A549 (cell line): ENCODE results near the gene COQ4. TPM values are rescaled to one million over a fixed set of nuclear protein-coding genes. Genes with fewer than 3 reads are reported as not detected.

Source experiments
- ATAC-seq, 2 experiments: fragments of 200-7000 bp in 1 of 2; fragments of >200 bp in 1 of 2; cut with Nextera tagmentation in 1 of 2; cut with Tn5 transposase in 1 of 2; 3 replicates each; pipeline versions ENCODE4 v1.8.0 to v1.9.1; 2018 to 2020; ENCODE audit warnings: mild to moderate bottlenecking in 1 of 2, moderate library complexity in 1 of 2
- CTCF ChIA-PET: fragments of 300-600 bp; sonication (Branson Sonifier 250); formaldehyde crosslinking; extraction: SDS; loops from one replicate; lab custom pipeline; 2021; ENCODE audit warnings: antibody characterized with exemption, inconsistent platforms; lab: Yijun Ruan, JAX
- POLR2A ChIA-PET: fragments of 350-600 bp; formaldehyde crosslinking; extraction: SDS; loops from one replicate; lab custom pipeline; 2021; ENCODE audit warnings: antibody characterized with exemption, inconsistent platforms; lab: Yijun Ruan, JAX
- DNase-seq, 2 experiments: peaks; one replicate each; pipeline versions ENCODE4 v3.0.0 to v3.0.0-alpha.2; 2011 to 2016; ENCODE audit warnings: low read depth in 1 of 2, low spot score in 1 of 2
- FAIRE-seq: peaks from 2 replicates; lab custom pipeline; 2011; peaks lifted over from hg19 to GRCh38; lab: Jason Lieb, UNC
- H3K27ac ChIP-seq, 2 experiments: fragments of >200 bp; sonication (Bioruptor Twin); formaldehyde crosslinking; 3 replicates each; pipeline ENCODE4 v1.5.1; 2016 to 2017
- H3K4me1 ChIP-seq: fragments of >200 bp; sonication (Bioruptor Twin); formaldehyde crosslinking; 3 replicates; pipeline ENCODE4 v1.6.1; 2016
- H3K4me2 ChIP-seq: fragments of >200 bp; sonication (Bioruptor Twin); formaldehyde crosslinking; 3 replicates; pipeline ENCODE4 v1.6.1; 2016
- H3K4me3 ChIP-seq: fragments of >200 bp; sonication (Bioruptor Twin); formaldehyde crosslinking; 3 replicates; pipeline ENCODE4 v1.5.1; 2016
- H3K9me3 ChIP-seq: fragments of >200 bp; sonication (Bioruptor Twin); formaldehyde crosslinking; 3 replicates; pipeline ENCODE4 v1.6.1; 2016
- BHLHE40 ChIP-seq: IDR thresholded peaks from 2 replicates; pipeline ENCODE4 v1.6.1; 2012; ENCODE audit warnings: low read depth, low read length, inconsistent platforms
- CHD4 ChIP-seq: fragments of 200-600 bp; sonication (generic); IDR thresholded peaks from 2 replicates; pipeline ENCODE4 v1.6.1; 2016; ENCODE audit warnings: antibody characterized with exemption, mild to moderate bottlenecking, borderline replicate concordance
- FOSB ChIP-seq: fragments of 250-450 bp; sonication (Bioruptor Pico); IDR thresholded peaks from 2 replicates; pipeline ENCODE4 v1.5.0; 2020; ENCODE audit warnings: mild to moderate bottlenecking, moderate library complexity
- FOXS1 ChIP-seq: fragments of 250-450 bp; sonication (Bioruptor Pico); IDR thresholded peaks from 2 replicates; pipeline ENCODE4 v1.5.0; 2020; ENCODE audit warnings: mild to moderate bottlenecking, moderate library complexity
- GATA3 ChIP-seq: IDR thresholded peaks from 2 replicates; pipeline ENCODE4 v1.6.1; 2012; ENCODE audit warnings: borderline replicate concordance
- HOXA7 ChIP-seq: fragments of 250-450 bp; sonication (Bioruptor Pico); IDR thresholded peaks from 2 replicates; pipeline ENCODE4 v1.5.0; 2020; ENCODE audit warnings: mild to moderate bottlenecking, moderate library complexity
- JUNB ChIP-seq: fragments of >200 bp; sonication (Bioruptor Twin); formaldehyde crosslinking; IDR thresholded peaks from 2 replicates; pipeline ENCODE4 v1.6.1; 2016
- KDM5A ChIP-seq: fragments of 200-600 bp; sonication (generic); IDR thresholded peaks from 2 replicates; pipeline ENCODE4 v1.6.1; 2016; ENCODE audit warnings: antibody characterized with exemption, mild to moderate bottlenecking
- NR3C1 ChIP-seq: fragments of >200 bp; sonication (Bioruptor Twin); formaldehyde crosslinking; IDR thresholded peaks from 3 replicates; pipeline ENCODE4 v1.6.1; 2017
- POLR2A ChIP-seq: IDR thresholded peaks from 2 replicates; pipeline ENCODE4 v1.6.1; 2012; ENCODE audit warnings: mild to moderate bottlenecking, low read length
- TFCP2L1 ChIP-seq: fragments of 250-450 bp; sonication (Bioruptor Pico); IDR thresholded peaks from 2 replicates; pipeline ENCODE4 v1.5.0; 2021; ENCODE audit warnings: mild to moderate bottlenecking
- ZC3H11A ChIP-seq: fragments of 450-650 bp; IDR thresholded peaks from 2 replicates; pipeline ENCODE4 v1.6.1; 2014; ENCODE audit warnings: antibody characterized with exemption, mild to moderate bottlenecking
- ZSCAN20 ChIP-seq: fragments of 250-450 bp; sonication (Bioruptor Pico); IDR thresholded peaks from 2 replicates; pipeline ENCODE4 v1.8.0; 2022; ENCODE audit warnings: mild to moderate bottlenecking, moderate library complexity
- WGBS: methylation state at CpG from one replicate; pipeline ENCODE4 v1.1.6; 2017; ENCODE audit errors: missing lambda C conversion rate; 5-methylcytosine and 5-hydroxymethylcytosine counted together
- polyA plus RNA-seq, 4 experiments: library from polyadenylated mRNA; depleted of rRNA in 3 of 4; stranded (reverse); fragments of >200 nt; fragmentation: RNase III in 1 of 4; extraction: RNeasy Plus Mini Kit Qiagen cat#74134 plus additional on column Dnase treatment in 1 of 4; gene quantifications; 2 replicates in 3 of 4; 3 replicates in 1 of 4; pipeline ENCODE4 v1.2.3, GENCODE V29; 2011 to 2017
- TF ChIP-seq, protein P1 (sequence below): fragments of >200 bp; sonication (Bioruptor Twin); formaldehyde crosslinking; IDR thresholded peaks from 3 replicates; pipeline ENCODE4 v1.5.1; 2016
- TF ChIP-seq, protein P2 (sequence below): fragments of 150-350 bp; IDR thresholded peaks from 2 replicates; pipeline ENCODE4 v1.6.1; 2014; ENCODE audit warnings: low read depth, mild to moderate bottlenecking, low read length
- TF ChIP-seq, protein P3 (sequence below): IDR thresholded peaks from 2 replicates; pipeline ENCODE4 v1.6.1; 2012
- TF ChIP-seq, protein P4 (sequence below): IDR thresholded peaks from 2 replicates; pipeline ENCODE4 v1.6.1; 2012; ENCODE audit warnings: low read depth, borderline replicate concordance
- TF ChIP-seq, protein P5 (sequence below): fragments of >200 bp; sonication (Bioruptor Twin); formaldehyde crosslinking; IDR thresholded peaks from 2 replicates; pipeline ENCODE4 v1.6.1; 2016
- TF ChIP-seq, protein P6 (sequence below): fragments of 450-650 bp; IDR thresholded peaks from 2 replicates; pipeline ENCODE4 v1.6.1; 2014; ENCODE audit warnings: antibody characterized with exemption
- TF ChIP-seq, protein P7 (sequence below): fragments of 250-450 bp; sonication (Bioruptor Pico); IDR thresholded peaks from 2 replicates; pipeline ENCODE4 v1.5.0; 2021; ENCODE audit warnings: mild to moderate bottlenecking, moderate library complexity, borderline replicate concordance

The COQ4 gene
- polyA plus RNA-seq, 2 of the 4 experiments (the other 2 are of a cell fraction) = 32.5 to 41.3 TPM

DNA sequence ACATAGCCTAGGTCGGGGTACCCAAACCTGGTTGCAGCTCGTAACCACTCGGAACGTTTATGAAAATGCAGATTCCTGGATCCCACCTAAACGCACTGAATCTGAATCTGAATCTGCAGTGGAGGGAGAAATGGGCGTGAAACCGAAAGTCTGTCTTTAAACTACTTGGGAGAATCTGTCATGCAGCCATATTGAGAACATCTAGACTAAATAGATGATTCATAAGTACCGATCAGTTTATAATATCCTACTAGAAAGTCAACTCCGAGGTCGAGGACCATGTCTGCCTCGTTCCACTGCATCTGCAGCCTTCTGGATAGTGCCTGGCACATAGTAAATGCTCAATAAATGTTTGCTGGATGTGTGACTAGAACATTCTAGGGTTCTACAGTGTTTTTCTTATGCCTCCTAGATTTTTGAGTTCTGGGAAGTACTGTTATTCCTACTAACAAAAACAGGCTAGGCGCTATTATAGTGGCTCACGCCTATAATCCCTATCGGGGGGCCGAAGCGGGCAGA, 632 bp downstream of the COQ4 start:
- FAIRE-seq (no peak), DNase-seq (no peak), ATAC-seq (no peak)
- 24% methylated on average over 16 of the region's 16 CpGs for WGBS
- CTCF ChIA-PET = interaction anchor here (1.8 to 3.6 kb wide), 4 partner anchors 10 to 28 kb away, joined by 4 to 19 read pairs (median 6); no protein-coding TSS in a partner anchor
- POLR2A ChIA-PET = no interaction called here
- TF ChIP-seq ZC3H11A (no peak), ZSCAN20 (CRISPR knock-in tag) (no peak), BHLHE40 (no peak), NR3C1 (no peak), KDM5A (no peak), FOSB (no peak), POLR2A (no peak), FOXS1 (CRISPR knock-in tag) (no peak), HOXA7 (CRISPR knock-in tag) (no peak), CHD4 (no peak), GATA3 (no peak), TFCP2L1 (CRISPR knock-in tag) (no peak)
- TF ChIP-seq, protein P1, sequence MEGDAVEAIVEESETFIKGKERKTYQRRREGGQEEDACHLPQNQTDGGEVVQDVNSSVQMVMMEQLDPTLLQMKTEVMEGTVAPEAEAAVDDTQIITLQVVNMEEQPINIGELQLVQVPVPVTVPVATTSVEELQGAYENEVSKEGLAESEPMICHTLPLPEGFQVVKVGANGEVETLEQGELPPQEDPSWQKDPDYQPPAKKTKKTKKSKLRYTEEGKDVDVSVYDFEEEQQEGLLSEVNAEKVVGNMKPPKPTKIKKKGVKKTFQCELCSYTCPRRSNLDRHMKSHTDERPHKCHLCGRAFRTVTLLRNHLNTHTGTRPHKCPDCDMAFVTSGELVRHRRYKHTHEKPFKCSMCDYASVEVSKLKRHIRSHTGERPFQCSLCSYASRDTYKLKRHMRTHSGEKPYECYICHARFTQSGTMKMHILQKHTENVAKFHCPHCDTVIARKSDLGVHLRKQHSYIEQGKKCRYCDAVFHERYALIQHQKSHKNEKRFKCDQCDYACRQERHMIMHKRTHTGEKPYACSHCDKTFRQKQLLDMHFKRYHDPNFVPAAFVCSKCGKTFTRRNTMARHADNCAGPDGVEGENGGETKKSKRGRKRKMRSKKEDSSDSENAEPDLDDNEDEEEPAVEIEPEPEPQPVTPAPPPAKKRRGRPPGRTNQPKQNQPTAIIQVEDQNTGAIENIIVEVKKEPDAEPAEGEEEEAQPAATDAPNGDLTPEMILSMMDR = no peak
- TF ChIP-seq, protein P2, sequence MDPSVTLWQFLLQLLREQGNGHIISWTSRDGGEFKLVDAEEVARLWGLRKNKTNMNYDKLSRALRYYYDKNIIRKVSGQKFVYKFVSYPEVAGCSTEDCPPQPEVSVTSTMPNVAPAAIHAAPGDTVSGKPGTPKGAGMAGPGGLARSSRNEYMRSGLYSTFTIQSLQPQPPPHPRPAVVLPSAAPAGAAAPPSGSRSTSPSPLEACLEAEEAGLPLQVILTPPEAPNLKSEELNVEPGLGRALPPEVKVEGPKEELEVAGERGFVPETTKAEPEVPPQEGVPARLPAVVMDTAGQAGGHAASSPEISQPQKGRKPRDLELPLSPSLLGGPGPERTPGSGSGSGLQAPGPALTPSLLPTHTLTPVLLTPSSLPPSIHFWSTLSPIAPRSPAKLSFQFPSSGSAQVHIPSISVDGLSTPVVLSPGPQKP = no peak
- TF ChIP-seq, protein P3, sequence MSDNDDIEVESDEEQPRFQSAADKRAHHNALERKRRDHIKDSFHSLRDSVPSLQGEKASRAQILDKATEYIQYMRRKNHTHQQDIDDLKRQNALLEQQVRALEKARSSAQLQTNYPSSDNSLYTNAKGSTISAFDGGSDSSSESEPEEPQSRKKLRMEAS = no peak
- TF ChIP-seq, protein P4, sequence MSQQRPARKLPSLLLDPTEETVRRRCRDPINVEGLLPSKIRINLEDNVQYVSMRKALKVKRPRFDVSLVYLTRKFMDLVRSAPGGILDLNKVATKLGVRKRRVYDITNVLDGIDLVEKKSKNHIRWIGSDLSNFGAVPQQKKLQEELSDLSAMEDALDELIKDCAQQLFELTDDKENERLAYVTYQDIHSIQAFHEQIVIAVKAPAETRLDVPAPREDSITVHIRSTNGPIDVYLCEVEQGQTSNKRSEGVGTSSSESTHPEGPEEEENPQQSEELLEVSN = no peak
- TF ChIP-seq, protein P5, sequence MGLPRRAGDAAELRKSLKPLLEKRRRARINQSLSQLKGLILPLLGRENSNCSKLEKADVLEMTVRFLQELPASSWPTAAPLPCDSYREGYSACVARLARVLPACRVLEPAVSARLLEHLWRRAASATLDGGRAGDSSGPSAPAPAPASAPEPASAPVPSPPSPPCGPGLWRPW = no peak
- TF ChIP-seq, protein P6, sequence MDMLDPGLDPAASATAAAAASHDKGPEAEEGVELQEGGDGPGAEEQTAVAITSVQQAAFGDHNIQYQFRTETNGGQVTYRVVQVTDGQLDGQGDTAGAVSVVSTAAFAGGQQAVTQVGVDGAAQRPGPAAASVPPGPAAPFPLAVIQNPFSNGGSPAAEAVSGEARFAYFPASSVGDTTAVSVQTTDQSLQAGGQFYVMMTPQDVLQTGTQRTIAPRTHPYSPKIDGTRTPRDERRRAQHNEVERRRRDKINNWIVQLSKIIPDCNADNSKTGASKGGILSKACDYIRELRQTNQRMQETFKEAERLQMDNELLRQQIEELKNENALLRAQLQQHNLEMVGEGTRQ = no peak
- TF ChIP-seq, protein P7, sequence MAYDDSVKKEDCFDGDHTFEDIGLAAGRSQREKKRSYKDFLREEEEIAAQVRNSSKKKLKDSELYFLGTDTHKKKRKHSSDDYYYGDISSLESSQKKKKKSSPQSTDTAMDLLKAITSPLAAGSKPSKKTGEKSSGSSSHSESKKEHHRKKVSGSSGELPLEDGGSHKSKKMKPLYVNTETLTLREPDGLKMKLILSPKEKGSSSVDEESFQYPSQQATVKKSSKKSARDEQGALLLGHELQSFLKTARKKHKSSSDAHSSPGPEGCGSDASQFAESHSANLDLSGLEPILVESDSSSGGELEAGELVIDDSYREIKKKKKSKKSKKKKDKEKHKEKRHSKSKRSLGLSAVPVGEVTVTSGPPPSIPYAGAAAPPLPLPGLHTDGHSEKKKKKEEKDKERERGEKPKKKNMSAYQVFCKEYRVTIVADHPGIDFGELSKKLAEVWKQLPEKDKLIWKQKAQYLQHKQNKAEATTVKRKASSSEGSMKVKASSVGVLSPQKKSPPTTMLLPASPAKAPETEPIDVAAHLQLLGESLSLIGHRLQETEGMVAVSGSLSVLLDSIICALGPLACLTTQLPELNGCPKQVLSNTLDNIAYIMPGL (CRISPR knock-in tag) = no peak
- TF ChIP-seq, all 56 proteins: peak for 0
- Histone ChIP-seq H3K4me3 (peak overlapping the region; percentile 74), H3K4me1 (peaks cover 20% of the 10 kb centered on the region), H3K27ac (peak overlapping the region; percentile 97 to 99), H3K9me3 (no peaks in the 10 kb centered on the region), H3K4me2 (peak overlapping the region; percentile 95)

DNA sequence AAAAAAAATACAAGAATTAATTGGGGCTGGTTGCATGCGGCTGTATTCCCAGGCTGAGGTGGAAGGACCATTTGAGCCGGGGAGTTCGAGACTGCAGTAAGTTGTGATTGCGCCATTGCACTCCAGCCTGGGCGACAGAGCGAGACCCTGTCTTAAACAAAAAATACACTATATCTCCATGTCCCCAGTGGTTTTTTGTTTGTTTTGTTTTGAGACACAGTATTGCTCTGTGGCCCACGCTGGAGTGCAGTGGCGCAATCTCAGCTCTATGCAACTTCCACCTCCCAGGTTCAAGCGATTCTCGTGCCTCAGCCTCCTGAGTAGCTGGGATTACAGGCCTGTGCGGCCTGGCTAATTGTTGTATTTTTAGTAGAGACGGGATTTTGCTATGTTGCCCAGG, 1.2 kb downstream of the COQ4 start:
- DNase-seq (no peak), FAIRE-seq (no peak), ATAC-seq (no peak)
- ChIA-PET POLR2A (no interaction called here), CTCF (interaction anchor here (1.0 to 3.6 kb wide), 5 partner anchors 9 to 28 kb away, joined by 3 to 19 read pairs (median 6); no protein-coding TSS in a partner anchor)
- H3K4me3 ChIP-seq = peak overlapping the region; percentile 74
- 83% methylated on average over 11 of the region's 12 CpGs for WGBS
- H3K27ac ChIP-seq = peak overlapping the region in 1 of 2 experiments; percentile 97; a peak in 3 of 6 replicates
- peak overlapping the region; percentile 95 for H3K4me2 ChIP-seq
- H3K4me1 ChIP-seq = peaks cover 22% of the 10 kb centered on the region
- TF ChIP-seq KDM5A (no peak), JUNB (no peak)
- TF ChIP-seq, protein P6 = no peak
- no peaks in the 10 kb centered on the region for H3K9me3 ChIP-seq
